HG03103 (cell line): ENCODE results near the gene EPHB6.

ENCODE experiments used
- ATAC-seq: cut with Tn5 transposase; IDR thresholded peaks from one replicate; pipeline ENCODE4 v1.9.1; 2021; ENCODE audit warnings: low read depth; ENCODE audit not compliant: unreplicated experiment

The EPHB6 gene

GRCh38 chr7:142894112-142894984 is 39.5 kb downstream of the EPHB6 start:
- no peak for ATAC-seq

GRCh38 chr7:142894985-142895593 is 40.2 kb downstream of the EPHB6 start:
- no peak for ATAC-seq

GRCh38 chr7:142896151-142896550 is 41.3 kb downstream of the EPHB6 start:
- no peak for ATAC-seq

DNA sequence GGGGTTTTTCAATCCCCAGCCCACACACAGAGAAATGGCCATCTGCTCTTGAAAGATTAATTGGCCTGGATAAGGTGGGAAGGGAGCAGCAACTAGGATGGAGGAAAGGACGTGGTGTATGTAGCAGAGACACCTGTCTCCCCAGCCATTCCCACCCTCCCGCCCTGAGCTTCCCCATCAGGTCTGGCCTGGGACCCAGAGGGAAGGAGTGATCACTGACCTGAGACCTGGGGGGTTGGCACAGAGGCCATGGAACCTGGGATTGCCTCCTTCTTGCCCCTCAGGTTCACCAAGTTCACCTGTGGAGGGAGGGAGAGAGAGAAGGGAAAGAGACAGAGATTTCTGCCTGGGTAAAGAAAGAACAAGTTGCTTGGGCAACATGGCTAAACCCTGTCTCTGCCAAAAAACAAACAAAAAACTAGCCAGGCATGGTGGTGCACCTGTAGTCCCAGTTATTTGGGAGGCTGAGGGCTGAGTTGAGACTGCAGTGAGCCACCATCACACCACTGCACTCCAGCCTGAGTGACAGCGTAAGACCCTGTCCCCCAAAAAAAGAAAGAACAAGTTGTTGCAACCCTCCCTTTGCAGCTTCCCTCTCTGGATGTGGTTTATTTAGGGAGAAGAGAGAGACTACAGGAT is 42.0 kb downstream of the EPHB6 start:
- ATAC-seq: no peak

DNA sequence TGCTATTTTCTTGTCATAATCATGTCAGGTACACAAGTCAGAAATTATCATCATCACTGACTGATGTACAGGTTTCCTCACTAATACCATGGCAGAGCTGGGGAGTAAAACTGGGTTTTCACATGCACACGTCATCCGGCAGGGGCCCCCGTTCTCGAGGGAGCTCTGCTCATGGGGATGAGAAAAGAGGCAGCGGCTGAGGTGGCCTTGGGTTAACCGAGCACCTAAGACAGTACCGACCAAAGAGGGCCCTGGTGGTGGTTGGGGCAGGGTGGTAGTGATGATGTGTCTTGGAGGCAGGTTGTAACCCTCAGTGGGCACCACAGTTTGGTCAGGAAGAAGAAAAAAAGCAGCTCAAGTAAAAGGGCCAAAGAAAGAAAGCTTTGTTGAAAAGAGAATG is 42.8 kb downstream of the EPHB6 start:
- no peak for ATAC-seq

GRCh38 chr7:142898377-142899170 is 43.7 kb downstream of the EPHB6 start:
- ATAC-seq: no peak

DNA sequence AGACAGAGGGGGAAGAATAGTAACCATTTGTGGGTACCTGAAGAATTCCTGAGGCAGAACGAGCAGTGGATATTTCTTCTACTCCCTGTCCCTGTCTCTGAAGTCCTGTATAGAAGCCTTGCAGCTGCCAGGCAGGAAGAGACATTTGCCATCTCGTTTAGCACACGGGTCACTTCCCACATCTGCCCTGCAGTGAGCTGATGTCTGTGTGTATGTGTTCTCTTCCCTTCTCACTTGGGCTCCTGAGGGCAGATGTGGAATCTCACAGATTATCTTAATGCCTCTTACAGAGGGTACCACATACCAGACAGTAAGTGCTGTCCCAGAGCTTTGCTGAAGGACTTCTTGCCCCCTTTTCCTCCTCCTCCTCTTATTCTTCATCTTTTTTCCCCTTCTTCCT is 44.8 kb downstream of the EPHB6 start:
- ATAC-seq: no peak

DNA sequence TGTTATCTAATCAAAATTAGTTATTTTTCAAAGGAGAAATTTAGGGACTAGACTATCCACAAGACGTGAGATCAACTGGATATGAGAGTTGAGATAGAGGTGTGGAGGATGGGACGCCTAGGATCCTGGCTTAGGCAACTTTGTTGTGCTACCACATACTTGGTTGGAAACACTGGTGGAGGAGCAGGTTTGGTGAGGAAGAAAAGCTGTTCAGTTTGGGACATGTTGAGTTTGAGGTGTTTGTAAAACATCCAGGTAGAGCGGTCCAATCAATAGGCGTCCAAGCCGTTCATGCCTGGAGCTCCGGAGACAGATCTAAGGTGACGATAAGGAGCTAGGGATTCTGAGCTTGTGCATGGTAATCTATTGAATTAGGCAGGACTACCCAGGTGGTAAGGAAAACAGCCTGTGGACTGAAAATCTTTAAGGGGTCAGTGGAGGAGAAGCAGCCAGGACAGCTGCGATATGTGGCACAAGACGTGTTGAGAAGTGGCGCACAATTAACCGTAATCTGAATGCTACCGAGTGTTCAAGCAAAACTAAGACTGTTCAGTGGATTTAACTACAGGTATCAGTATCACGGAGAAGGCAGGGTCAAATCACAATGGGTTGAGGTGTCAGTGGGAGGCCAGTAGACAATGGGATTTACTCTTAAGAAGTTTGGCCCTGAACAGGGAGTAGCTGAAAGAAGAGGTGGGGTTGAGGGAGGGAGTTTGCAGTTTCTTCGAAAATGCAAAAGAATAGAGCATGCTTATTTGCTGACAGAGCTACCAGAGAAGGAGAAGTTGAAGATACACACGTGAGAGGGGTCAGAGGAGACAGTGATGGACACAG is 46.8 kb downstream of the EPHB6 start:
- ATAC-seq: no peak

- ATAC-seq: no peak
These were observed 49.3 kb downstream of the EPHB6 start for GRCh38 chr7:142904128-142904527.

DNA sequence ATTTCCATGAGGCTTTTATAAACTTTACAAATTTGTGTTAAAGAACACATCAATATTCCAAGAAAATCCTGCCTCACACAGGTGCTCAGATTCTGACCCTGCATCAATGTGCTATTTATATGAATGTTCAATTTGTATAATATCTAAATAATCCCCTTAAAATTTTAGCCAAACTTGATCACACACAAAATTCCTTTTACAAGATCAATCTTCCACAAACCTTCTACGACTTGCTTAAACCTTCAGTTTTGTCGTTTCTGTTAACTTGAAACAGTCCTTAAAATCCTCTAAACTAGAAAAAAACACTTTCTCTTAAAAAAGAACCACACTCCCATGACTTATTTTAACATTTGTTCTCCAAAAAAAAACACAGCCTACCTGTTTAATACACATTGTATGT is 50.9 kb downstream of the EPHB6 start:
- ATAC-seq: no peak

DNA sequence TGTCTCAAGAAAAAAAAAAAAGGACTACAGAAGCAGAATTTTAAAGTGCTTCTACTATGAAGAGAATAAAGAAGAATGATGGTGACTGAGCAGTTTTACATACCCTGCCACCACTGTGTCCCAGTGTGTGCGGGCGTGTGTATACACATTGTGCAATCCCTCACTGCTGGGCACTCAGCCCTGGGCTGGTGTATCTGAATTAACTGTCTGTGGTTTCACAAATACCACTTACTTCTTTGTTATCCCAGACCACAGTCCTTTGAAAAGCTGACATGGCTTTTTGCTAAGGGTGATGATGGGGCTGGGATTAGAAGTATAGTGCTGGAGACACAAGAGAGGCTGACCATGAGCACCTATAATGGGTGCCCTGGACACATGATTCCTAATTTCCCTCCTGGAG is 51.8 kb downstream of the EPHB6 start:
- no peak for ATAC-seq

DNA sequence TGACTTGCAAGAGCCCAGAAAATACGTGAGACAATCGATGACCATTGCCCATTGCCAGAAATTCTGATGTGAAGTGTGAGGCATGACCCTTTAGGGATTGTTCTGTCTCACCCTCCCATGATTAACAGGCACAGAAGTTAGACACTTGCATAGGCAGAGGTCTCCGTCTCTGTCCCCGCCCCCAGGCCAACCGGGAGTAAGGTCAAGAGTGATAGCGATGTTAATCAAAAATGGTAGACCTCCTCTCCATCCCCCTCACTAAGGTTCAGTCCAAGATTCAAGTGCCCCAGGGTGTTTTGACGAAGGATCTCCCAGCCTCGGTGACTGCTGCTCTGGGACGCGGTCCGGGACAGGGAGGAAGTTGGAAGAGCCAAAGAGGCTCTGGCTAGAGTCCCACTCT is 53.4 kb downstream of the EPHB6 start:
- ATAC-seq: no peak

GRCh38 chr7:142908921-142909890 is 54.3 kb downstream of the EPHB6 start:
- no peak for ATAC-seq

- no peak for ATAC-seq
These were observed 55.2 kb downstream of the EPHB6 start for GRCh38 chr7:142910031-142910433.

- no peak for ATAC-seq
These were observed 55.6 kb downstream of the EPHB6 start for GRCh38 chr7:142910481-142910880.

- no peak for ATAC-seq
These were observed 58.2 kb downstream of the EPHB6 start for GRCh38 chr7:142913051-142913450.

DNA sequence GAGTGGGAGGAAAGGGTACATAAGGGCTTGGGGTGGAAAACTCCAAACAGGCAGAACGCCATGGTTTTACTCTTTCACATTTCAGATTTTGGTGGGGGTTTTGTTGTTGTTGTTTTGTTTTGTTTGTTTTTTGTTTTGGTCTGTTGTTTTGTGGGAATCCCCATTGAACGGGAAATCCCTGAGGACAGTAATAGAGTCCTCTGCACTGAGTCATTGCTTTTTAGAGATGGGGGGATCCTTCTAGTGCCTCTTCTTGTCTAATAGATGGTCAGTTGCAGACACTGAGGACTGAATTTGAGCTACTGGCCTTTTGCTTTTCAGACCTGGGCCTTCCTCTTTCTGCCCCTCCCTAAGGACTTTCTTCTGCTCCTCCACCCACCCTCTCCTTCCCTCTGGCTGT is 58.7 kb downstream of the EPHB6 start:
- no peak for ATAC-seq

DNA sequence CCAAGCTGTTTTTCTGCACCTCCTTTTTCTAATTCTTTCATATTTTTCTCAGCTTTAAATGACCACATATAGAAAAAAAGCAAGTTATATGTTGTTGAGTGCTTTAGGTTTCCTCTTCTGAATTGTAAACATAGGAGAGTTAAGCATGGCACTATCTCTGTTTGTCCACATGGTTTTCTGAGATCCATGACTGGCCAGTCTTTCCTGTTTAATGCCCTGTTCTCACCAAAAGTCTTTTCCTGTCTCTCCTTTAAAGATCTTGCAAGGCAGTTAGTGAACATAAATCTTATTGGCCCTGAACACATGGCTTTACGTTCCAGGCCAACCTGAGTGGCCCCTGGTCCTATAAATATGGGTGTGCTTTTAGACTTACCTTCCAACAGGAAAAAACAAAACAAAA is 59.2 kb downstream of the EPHB6 start:
- ATAC-seq: no peak

GRCh38 chr7:142915315-142915714 is 60.4 kb downstream of the EPHB6 start:
- ATAC-seq: no peak
